ENCODE data around the gene SORCS3.

Gene SORCS3

GRCh38 chr10:105138358-105138757 lies 497.3 kb downstream of the SORCS3 start:
- no peak for DNase-seq

- no peak for DNase-seq
Measured at GRCh38 chr10:105139363-105139896, 498.3 kb downstream of the SORCS3 start.

GRCh38 chr10:105140600-105140999 lies 499.5 kb downstream of the SORCS3 start:
- no peak for DNase-seq

- no peak for DNase-seq
Measured at GRCh38 chr10:105145711-105146110, 504.6 kb downstream of the SORCS3 start.

GRCh38 chr10:105146436-105146835 lies 505.3 kb downstream of the SORCS3 start:
- no peak for DNase-seq

GRCh38 chr10:105148456-105148855 lies 507.4 kb downstream of the SORCS3 start:
- DNase-seq, result no peak

- no peak for DNase-seq
Measured at GRCh38 chr10:105148921-105149320, 507.8 kb downstream of the SORCS3 start.

GRCh38 chr10:105149371-105149891 lies 508.3 kb downstream of the SORCS3 start:
- DNase-seq, result no peak

GRCh38 chr10:105150259-105150880 lies 509.3 kb downstream of the SORCS3 start:
- DNase-seq, result no peak

GRCh38 chr10:105154736-105155135 lies 513.6 kb downstream of the SORCS3 start:
- no peak for DNase-seq

GRCh38 chr10:105159268-105159667 lies 518.2 kb downstream of the SORCS3 start:
- no peak for DNase-seq

- DNase-seq, result no peak
Measured at GRCh38 chr10:105161149-105161548, 520.1 kb downstream of the SORCS3 start.

GRCh38 chr10:105161767-105162166 lies 520.7 kb downstream of the SORCS3 start:
- DNase-seq, result no peak

GRCh38 chr10:105170521-105170920 lies 529.4 kb downstream of the SORCS3 start:
- no peak for DNase-seq

GRCh38 chr10:105171945-105172344 lies 530.9 kb downstream of the SORCS3 start:
- DNase-seq, result no peak

GRCh38 chr10:105181626-105182025 lies 540.5 kb downstream of the SORCS3 start:
- DNase-seq, result no peak

- no peak for DNase-seq
Measured at GRCh38 chr10:105183536-105183935, 542.4 kb downstream of the SORCS3 start.

GRCh38 chr10:105185161-105185560 lies 544.1 kb downstream of the SORCS3 start:
- no peak for DNase-seq

- DNase-seq, result no peak
Measured at GRCh38 chr10:105187243-105187642, 546.2 kb downstream of the SORCS3 start.

GRCh38 chr10:105188737-105189462 lies 547.8 kb downstream of the SORCS3 start:
- DNase-seq, result no peak

GRCh38 chr10:105189463-105189800 lies 548.3 kb downstream of the SORCS3 start:
- no peak for DNase-seq

- DNase-seq, result no peak
Measured at GRCh38 chr10:105192146-105192545, 551.1 kb downstream of the SORCS3 start.

GRCh38 chr10:105192861-105193260 lies 551.8 kb downstream of the SORCS3 start:
- no peak for DNase-seq

GRCh38 chr10:105195831-105196230 lies 554.7 kb downstream of the SORCS3 start:
- no peak for DNase-seq
